OCI-LY1 (cell line): ENCODE results near the gene TSPAN5.

Experiments used
- H2AFZ ChIP-seq: fragments of 200-600 bp; sonication (generic), shearing (Covaris generic); 2 replicates; pipeline ENCODE4 v1.6.0; 2014; ENCODE audit warnings: antibody characterized with exemption, mild to moderate bottlenecking, low read length
- H3F3A ChIP-seq: fragments of 200-600 bp; sonication (generic), shearing (Covaris generic); 2 replicates; pipeline ENCODE4 v1.6.0; 2014; ENCODE audit warnings: mild to moderate bottlenecking, antibody characterized with exemption, low read length, moderate library complexity; ENCODE audit not compliant: insufficient read depth
- H3K27ac ChIP-seq: fragments of 200-600 bp; sonication (generic); 2 replicates; pipeline ENCODE4 v1.5.1; 2014; ENCODE audit warnings: low read length, mixed run types, mild to moderate bottlenecking, low read depth; ENCODE audit not compliant: poor library complexity, severe bottlenecking
- H3K27me3 ChIP-seq: fragments of 200-600 bp; sonication (generic); 2 replicates; pipeline ENCODE4 v1.6.0; 2014; ENCODE audit warnings: antibody characterized with exemption, mild to moderate bottlenecking, low read length, moderate library complexity; ENCODE audit not compliant: insufficient read depth
- H3K36me3 ChIP-seq: fragments of 200-600 bp; sonication (generic); 2 replicates; pipeline ENCODE4 v1.6.1; 2014; ENCODE audit warnings: mild to moderate bottlenecking, antibody characterized with exemption, low read length, moderate library complexity, mixed read lengths; ENCODE audit not compliant: insufficient read depth
- H3K4me1 ChIP-seq: fragments of 200-600 bp; sonication (generic); 2 replicates; pipeline ENCODE4 v1.5.1; 2014; ENCODE audit warnings: mild to moderate bottlenecking, low read length, moderate library complexity; ENCODE audit not compliant: insufficient read depth, severe bottlenecking
- H3K4me2 ChIP-seq: fragments of 200-600 bp; sonication (generic), shearing (Covaris generic); 2 replicates; pipeline ENCODE4 v1.6.1; 2014; ENCODE audit warnings: low read length
- H3K4me3 ChIP-seq: fragments of 200-600 bp; sonication (generic); 2 replicates; pipeline ENCODE4 v1.5.1; 2014; ENCODE audit warnings: low read length, low read depth, mild to moderate bottlenecking, mixed read lengths; ENCODE audit not compliant: poor library complexity, severe bottlenecking
- H3K79me2 ChIP-seq: fragments of 200-600 bp; shearing (Covaris generic); 2 replicates; pipeline ENCODE4 v1.6.1; 2016; ENCODE audit warnings: mixed run types, low read length, mixed read lengths; ENCODE audit not compliant: insufficient read depth
- H3K9ac ChIP-seq: fragments of 200-600 bp; sonication (generic), shearing (Covaris generic); 2 replicates; pipeline ENCODE4 v1.6.1; 2014; ENCODE audit warnings: mild to moderate bottlenecking, low read length, mixed read lengths
- H3K9me2 ChIP-seq: fragments of 200-600 bp; sonication (generic), shearing (Covaris generic); 2 replicates; pipeline ENCODE4 v1.6.1; 2014; ENCODE audit warnings: low read depth, mild to moderate bottlenecking, low read length, mixed read lengths
- H3K9me3 ChIP-seq: fragments of 200-600 bp; shearing (Covaris generic); 2 replicates; pipeline ENCODE4 v1.6.1; 2014; ENCODE audit warnings: low read length, mixed read lengths
- H4K20me1 ChIP-seq: fragments of 200-600 bp; sonication (generic), shearing (Covaris generic); 2 replicates; pipeline ENCODE4 v1.6.0; 2016; ENCODE audit warnings: mild to moderate bottlenecking, low read length; ENCODE audit not compliant: insufficient read depth
- CTCF ChIP-seq: fragments of 200-600 bp; sonication (generic), shearing (Covaris generic); IDR thresholded peaks from 2 replicates; pipeline ENCODE4 v1.5.1; 2017; ENCODE audit warnings: mild to moderate bottlenecking, antibody characterized with exemption, low read length, moderate library complexity, mixed read lengths
- EZH2 ChIP-seq: fragments of 200-600 bp; sonication (generic), shearing (Covaris generic); IDR thresholded peaks from 2 replicates; pipeline ENCODE4 v1.8.0; 2017; ENCODE audit warnings: borderline replicate concordance, mixed run types, mild to moderate bottlenecking, antibody characterized with exemption, low read length, moderate library complexity, mixed read lengths

TSPAN5 gene

GRCh38 chr4:98430708-98431403 lies 227.6 kb downstream of the TSPAN5 start:
- no peak for TF ChIP-seq EZH2
- TF ChIP-seq CTCF = no peak
- no peaks in the 10 kb centered on the region for H3F3A ChIP-seq
- no peak overlapping the region for H3K4me3 ChIP-seq
- no peak overlapping the region for H3K4me2 ChIP-seq
- no peak overlapping the region for H3K27ac ChIP-seq
- H2AFZ ChIP-seq = no peak overlapping the region
- H3K79me2 ChIP-seq = no peaks in the 10 kb centered on the region
- no peaks in the 10 kb centered on the region for H3K27me3 ChIP-seq
- no peaks in the 10 kb centered on the region for H3K9me3 ChIP-seq
- no peaks in the 10 kb centered on the region for H3K4me1 ChIP-seq
- no peaks in the 10 kb centered on the region for H3K9me2 ChIP-seq
- H4K20me1 ChIP-seq = no peaks in the 10 kb centered on the region
- peaks cover 14% of the 10 kb centered on the region for H3K36me3 ChIP-seq
- no peak overlapping the region for H3K9ac ChIP-seq

DNA sequence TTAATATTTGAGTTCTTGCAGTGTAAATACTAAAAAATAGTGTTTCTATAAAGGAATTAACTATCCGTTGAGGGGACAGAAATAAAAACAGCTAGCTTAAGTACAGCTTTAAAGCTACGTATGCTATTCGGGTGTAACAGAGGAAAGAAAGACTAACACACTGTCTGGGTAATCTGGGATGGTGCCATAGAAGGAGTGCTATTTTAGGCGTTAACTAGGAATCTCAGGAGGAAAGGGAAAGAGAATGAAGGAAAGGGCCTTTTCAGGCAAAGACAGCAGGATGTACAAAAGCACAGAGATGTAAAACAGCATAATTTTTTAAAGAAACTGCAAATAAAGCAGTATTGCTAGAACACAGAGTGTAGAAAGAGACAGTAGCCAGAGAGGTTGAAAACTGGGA lies 235.4 kb downstream of the TSPAN5 start:
- TF ChIP-seq CTCF (no peak), EZH2 (no peak)
- peaks cover 44% of the 10 kb centered on the region for H3K36me3 ChIP-seq
- H3K79me2 ChIP-seq = no peaks in the 10 kb centered on the region
- no peak overlapping the region for H3K27ac ChIP-seq
- H3K4me3 ChIP-seq = no peak overlapping the region
- H3K4me2 ChIP-seq = no peak overlapping the region
- H3K9me3 ChIP-seq = no peaks in the 10 kb centered on the region
- no peaks in the 10 kb centered on the region for H4K20me1 ChIP-seq
- no peaks in the 10 kb centered on the region for H3F3A ChIP-seq
- H3K9ac ChIP-seq = no peak overlapping the region
- no peaks in the 10 kb centered on the region for H3K4me1 ChIP-seq
- no peaks in the 10 kb centered on the region for H3K27me3 ChIP-seq
- no peak overlapping the region for H2AFZ ChIP-seq
- H3K9me2 ChIP-seq = no peaks in the 10 kb centered on the region

DNA sequence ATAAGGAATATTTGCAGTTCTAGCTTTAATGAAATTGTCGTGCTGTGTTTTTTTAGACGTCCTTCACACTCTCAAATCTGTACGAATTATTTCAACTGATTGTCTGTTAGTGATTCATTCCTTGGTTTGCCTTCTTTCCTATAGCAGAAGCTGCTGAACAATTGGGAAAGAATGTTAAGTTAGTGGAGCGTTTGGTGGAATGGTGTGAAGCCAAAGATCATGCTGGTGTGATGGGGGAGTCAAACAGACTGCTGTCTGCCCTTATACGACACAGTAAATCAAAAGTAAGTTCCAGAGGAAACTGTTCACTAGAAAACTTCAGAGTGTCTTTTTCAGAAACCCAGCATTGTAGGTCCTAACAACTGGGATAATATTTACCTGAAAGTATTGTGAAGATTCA lies 237.3 kb downstream of the TSPAN5 start:
- Histone ChIP-seq H3K27me3 (no peaks in the 10 kb centered on the region), H3K36me3 (peaks cover 53% of the 10 kb centered on the region), H3K9me3 (no peaks in the 10 kb centered on the region), H3K9me2 (no peaks in the 10 kb centered on the region), H3F3A (no peaks in the 10 kb centered on the region), H4K20me1 (no peaks in the 10 kb centered on the region), H3K9ac (no peak overlapping the region), H3K27ac (no peak overlapping the region), H3K4me1 (no peaks in the 10 kb centered on the region), H3K79me2 (no peaks in the 10 kb centered on the region), H3K4me2 (no peak overlapping the region), H2AFZ (no peak overlapping the region), H3K4me3 (no peak overlapping the region)
- TF ChIP-seq CTCF (no peak), EZH2 (no peak)
